ENCODE data around the gene GLCCI1. TPM values are rescaled to one million over a fixed set of nuclear protein-coding genes. Genes with fewer than 3 reads are reported as not detected.

GLCCI1 gene
- total and polyA plus RNA-seq, 2 of the 8 experiments (the other 6 are each of a cell fraction or from before 2014, with no cell fraction given): 12.4 to 27.7 TPM

- FAIRE-seq: no peak
- POLR2A ChIA-PET (ENCODE audit: partially characterized antibody): no interaction called here
- TF ChIP-seq HDAC2 (IDR thresholded peaks at IDR 0.05; ENCODE audit: borderline replicate concordance in 1 of 2, low read depth in 2 of 2, low read length in 2 of 2) (no peak), SIX5 (IDR thresholded peaks at IDR 0.05; ENCODE audit: low read depth, low read length) (no peak), CEBPB (IDR thresholded peaks at IDR 0.05; ENCODE audit: low read depth, low read length) (no peak), BACH1 (IDR thresholded peaks at IDR 0.05; ENCODE audit: low read length) (no peak), TBP (IDR thresholded peaks at IDR 0.05; ENCODE audit: low read depth, low read length) (no peak), TCF12 (IDR thresholded peaks at IDR 0.05; ENCODE audit: low read depth, low read length) (no peak), CHD2 (IDR thresholded peaks at IDR 0.05; ENCODE audit: low read length) (no peak), POLR2A (IDR thresholded peaks at IDR 0.05; ENCODE audit: control extremely low read depth in 1 of 2, low read depth in 2 of 2, low read length in 2 of 2) (no peak), KDM4A (IDR thresholded peaks at IDR 0.05; ENCODE audit: low read depth, low read length, severe bottlenecking) (no peak), E2F6 (IDR thresholded peaks at IDR 0.05) (no peak), SP2 (IDR thresholded peaks at IDR 0.05; ENCODE audit: low read length) (no peak), FOSL1 (IDR thresholded peaks at IDR 0.05; ENCODE audit: insufficient read depth, low read depth, low read length) (no peak), EGR1 (IDR thresholded peaks at IDR 0.05; ENCODE audit: borderline replicate concordance, low read depth, low read length) (no peak), YY1 (IDR thresholded peaks at IDR 0.05; ENCODE audit: low read depth, low read length) (no peak)
These were observed 36.7 kb downstream of the GLCCI1 start for GRCh38 chr7:8005279-8005678.

More at GRCh38 chr7:8005279-8005678, 36.7 kb downstream of the GLCCI1 start:
- Histone ChIP-seq H3K4me2 (ENCODE audit: insufficient read depth in 1 of 2, low read depth in 2 of 2, low read length in 2 of 2) (no peak overlapping the region), H2BK5ac (ENCODE audit: low read depth, low read length) (no peak overlapping the region), H2BK12ac (ENCODE audit: low read depth, low read length) (no peak overlapping the region), H4K8ac (ENCODE audit: extremely low read depth, insufficient read depth, low read length) (no peak overlapping the region), H3K27me3 (replicated peaks in 1 of 4; ENCODE audit: control insufficient read depth in 3 of 4, extremely low read depth in 1 of 4, insufficient read depth in 3 of 4, low read length in 3 of 4) (no peaks in the 10 kb centered on the region), H4K5ac (ENCODE audit: insufficient read length, low read depth, low read length) (no peak overlapping the region), H2BK15ac (ENCODE audit: low read length) (no peak overlapping the region), H3K4me1 (replicated peaks in 1 of 4; ENCODE audit: control insufficient read depth in 3 of 4, insufficient read depth in 4 of 4, low read length in 3 of 4) (no peaks in the 10 kb centered on the region), H3K79me1 (ENCODE audit: low read depth, low read length) (no peaks in the 10 kb centered on the region), H3K18ac (ENCODE audit: extremely low read depth, low read length) (no peak overlapping the region), H3K36me3 (ENCODE audit: control insufficient read depth in 2 of 4, insufficient read depth in 4 of 4, low read length in 3 of 4) (peaks cover 0 to 22% (median 6%) of the 10 kb centered on the region in 4 experiments; a peak in 4 of 8 replicates), H3K9ac (replicated peaks in 1 of 4; ENCODE audit: extremely low read depth in 1 of 4, low read depth in 3 of 4, low read length in 3 of 4) (no peak overlapping the region), H3K56ac (replicated peaks; ENCODE audit: insufficient read length, low read depth, low read length) (no peak overlapping the region), H3K4me3 (ENCODE audit: extremely low read depth in 1 of 4, insufficient read depth in 2 of 4, low read depth in 3 of 4, low read length in 4 of 4) (no peak overlapping the region), H3K9me3 (ENCODE audit: insufficient read depth in 2 of 2, low read depth in 1 of 2, low read length in 1 of 2) (no peaks in the 10 kb centered on the region), H3K14ac (ENCODE audit: insufficient read length) (no peak overlapping the region), H3K4ac (replicated peaks; ENCODE audit: insufficient read length, low read depth, low read length) (no peak overlapping the region), H3K27ac (ENCODE audit: low read depth, low read length) (no peak overlapping the region), H3K23ac (ENCODE audit: insufficient read length) (no peak overlapping the region), H2AFZ (ENCODE audit: low read length) (no peak overlapping the region), H4K20me1 (replicated peaks in 1 of 2; ENCODE audit: control insufficient read depth in 1 of 2, insufficient read depth in 2 of 2, low read length in 2 of 2) (no peaks in the 10 kb centered on the region), H2BK20ac (ENCODE audit: low read length) (no peak overlapping the region), H3K23me2 (ENCODE audit: low read depth, low read length) (no peaks in the 10 kb centered on the region), H2BK120ac (replicated peaks; ENCODE audit: low read depth, low read length) (no peak overlapping the region), H2AK5ac (ENCODE audit: low read depth, low read length) (no peak overlapping the region), H4K91ac (replicated peaks; ENCODE audit: insufficient read length, low read length) (no peak overlapping the region), H3K79me2 (ENCODE audit: control insufficient read depth in 1 of 2, insufficient read depth in 2 of 2, low read length in 2 of 2) (peaks cover 0 to 7% of the 10 kb centered on the region in 2 experiments; a peak in 1 of 4 replicates)
- no peak for DNase-seq (ENCODE audit: low read depth in 1 of 2, low spot score in 2 of 2)
- 94% methylated on average over 1 of the region's 1 CpG; no CpG with 5 or more reads in 1 of the 2 experiments for WGBS, 2 experiments (ENCODE audit: extremely low coverage in 1 of 2, insufficient coverage in 1 of 2, insufficient read length in 1 of 2, insufficient replicate concordance in 2 of 2, low coverage in 1 of 2, low lambda C conversion rate in 2 of 2, missing lambda C conversion rate in 1 of 2)
- CTCF ChIA-PET (ENCODE audit: partially characterized antibody): interaction anchor here (0.6 to 0.7 kb wide), 2 partner anchors 30 to 95 kb away, joined by 3 read pairs; no protein-coding TSS in a partner anchor
